Gastroesophageal sphincter (tissue), 3 donors: ENCODE results near the gene UPF1.

Experiments used
- POLR2A ChIP-seq, 2 donors: fragments of 450-650 bp; IDR thresholded peaks; one replicate each; pipeline ENCODE4 v1.6.1; 2017; ENCODE audit warnings: antibody characterized with exemption in 2 of 2, mild to moderate bottlenecking in 2 of 2, moderate library complexity in 1 of 2
- POLR2AphosphoS5 ChIP-seq: sonication (generic); formaldehyde crosslinking; IDR thresholded peaks from one replicate; pipeline ENCODE4 v1.6.1; 2017; ENCODE audit warnings: antibody characterized with exemption
- TF ChIP-seq, protein P1 (sequence below), 4 experiments: fragments of 200-600 bp in 2 of 4; fragments of 450-650 bp in 2 of 4; sonication (generic) in 1 of 4; IDR thresholded peaks; one replicate each; pipeline ENCODE4 v1.5.1; 2017 to 2019; ENCODE audit warnings: antibody characterized with exemption in 4 of 4, mild to moderate bottlenecking in 2 of 4, moderate library complexity in 2 of 4

DNA sequence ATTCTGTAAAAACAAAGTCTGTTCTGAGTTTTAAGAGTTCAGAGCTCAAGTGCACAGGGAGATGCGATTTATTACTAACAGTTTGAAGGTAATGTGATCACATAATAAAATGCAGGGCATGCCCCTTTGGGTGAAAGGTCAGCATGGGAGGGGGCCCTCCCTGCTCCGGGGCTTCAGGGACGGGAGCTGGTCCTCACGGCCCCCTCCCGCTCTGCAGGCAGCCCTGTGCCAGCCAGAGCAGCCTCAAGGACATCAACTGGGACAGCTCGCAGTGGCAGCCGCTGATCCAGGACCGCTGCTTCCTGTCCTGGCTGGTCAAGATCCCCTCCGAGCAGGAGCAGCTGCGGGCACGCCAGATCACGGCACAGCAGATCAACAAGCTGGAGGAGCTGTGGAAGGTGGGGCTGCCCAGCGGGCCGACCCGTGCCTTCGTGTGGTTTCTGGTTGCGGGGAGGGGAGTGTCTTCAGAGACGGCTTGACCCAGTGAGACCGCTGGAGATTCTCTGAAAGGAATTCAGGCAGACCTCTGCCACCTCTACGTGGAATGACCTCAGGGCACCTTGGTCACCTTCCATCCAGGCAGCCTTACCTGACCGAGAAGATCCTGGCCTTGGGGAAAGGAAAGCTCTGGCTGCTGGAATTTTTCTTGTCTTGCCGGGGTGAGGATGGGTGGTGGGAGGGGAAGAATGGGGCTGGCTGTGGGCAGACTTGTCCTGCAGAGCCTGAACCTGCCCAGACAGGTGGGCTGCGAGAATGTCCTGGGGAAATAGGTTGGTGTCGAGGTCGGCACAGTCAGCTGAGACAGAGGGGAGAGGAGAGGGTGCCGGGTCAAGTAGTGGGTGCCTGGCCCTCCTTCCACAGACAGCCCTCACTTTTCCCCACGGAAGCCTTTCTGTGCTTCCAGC, 19.0 kb downstream of the UPF1 start:
- TF ChIP-seq, protein P1, sequence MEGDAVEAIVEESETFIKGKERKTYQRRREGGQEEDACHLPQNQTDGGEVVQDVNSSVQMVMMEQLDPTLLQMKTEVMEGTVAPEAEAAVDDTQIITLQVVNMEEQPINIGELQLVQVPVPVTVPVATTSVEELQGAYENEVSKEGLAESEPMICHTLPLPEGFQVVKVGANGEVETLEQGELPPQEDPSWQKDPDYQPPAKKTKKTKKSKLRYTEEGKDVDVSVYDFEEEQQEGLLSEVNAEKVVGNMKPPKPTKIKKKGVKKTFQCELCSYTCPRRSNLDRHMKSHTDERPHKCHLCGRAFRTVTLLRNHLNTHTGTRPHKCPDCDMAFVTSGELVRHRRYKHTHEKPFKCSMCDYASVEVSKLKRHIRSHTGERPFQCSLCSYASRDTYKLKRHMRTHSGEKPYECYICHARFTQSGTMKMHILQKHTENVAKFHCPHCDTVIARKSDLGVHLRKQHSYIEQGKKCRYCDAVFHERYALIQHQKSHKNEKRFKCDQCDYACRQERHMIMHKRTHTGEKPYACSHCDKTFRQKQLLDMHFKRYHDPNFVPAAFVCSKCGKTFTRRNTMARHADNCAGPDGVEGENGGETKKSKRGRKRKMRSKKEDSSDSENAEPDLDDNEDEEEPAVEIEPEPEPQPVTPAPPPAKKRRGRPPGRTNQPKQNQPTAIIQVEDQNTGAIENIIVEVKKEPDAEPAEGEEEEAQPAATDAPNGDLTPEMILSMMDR (IDR thresholded peaks at IDR 0.05) = no peak
- TF ChIP-seq POLR2AphosphoS5 (no peak), POLR2A (IDR thresholded peaks at IDR 0.05) (no peak)
